ENCODE results near the gene FGD1. TPM values are rescaled to one million over a fixed set of nuclear protein-coding genes. Genes with fewer than 3 reads are reported as not detected.
A peak's percentile ranks its signal among the peaks of the same experiment; 100 is the strongest.

The FGD1 gene
- total RNA-seq, 2 donors from 2014 or later, result 2.3 to 2.9 TPM

DNA sequence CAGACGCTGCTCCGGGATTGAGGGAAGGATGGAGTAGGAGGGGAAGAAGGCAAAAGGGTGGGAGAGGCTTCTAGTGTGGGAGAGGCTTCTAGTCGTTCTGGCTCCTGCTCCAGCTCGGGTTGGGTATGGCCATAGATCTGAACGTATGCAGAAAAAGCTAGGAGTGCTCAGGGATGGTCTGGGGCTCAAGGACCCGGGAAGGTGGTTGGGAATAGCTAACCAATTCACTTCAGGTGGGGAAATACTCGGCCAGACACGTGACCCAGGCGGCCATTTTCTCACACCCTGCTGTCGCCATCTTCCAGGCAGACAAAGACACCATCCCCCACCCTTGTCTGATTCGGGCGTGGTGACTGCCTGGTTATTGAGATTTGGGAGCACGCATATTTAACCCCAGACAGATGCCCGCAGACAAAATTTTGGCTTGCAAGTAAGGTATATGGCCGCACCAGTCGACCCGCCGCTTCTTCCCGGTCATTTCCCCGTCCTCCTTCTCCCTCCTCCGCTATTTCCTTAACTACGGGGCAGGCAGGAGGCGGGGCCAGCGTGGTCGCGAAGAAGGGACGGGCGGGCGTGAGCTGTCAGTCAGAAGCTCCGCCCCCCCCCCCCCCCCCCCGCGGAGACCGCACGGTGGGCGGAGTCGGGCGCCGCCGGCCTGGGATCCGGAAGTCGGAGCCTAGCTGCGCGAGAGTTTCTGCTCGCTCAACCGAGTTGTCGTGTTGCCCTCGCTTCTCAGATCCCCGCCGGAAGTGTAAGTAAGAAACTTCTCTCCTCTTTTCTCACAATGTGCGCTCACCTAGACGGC is 33.7 kb upstream of the FGD1 start, which contains the start of gene GNL3L:
Gene GNL3L, plus strand, starts transcription at position 668 of the 805 bp plus-strand sequence. CDS start 2,348 bp downstream, outside the sequence.
- Histone ChIP-seq H3K27me3 (no peaks in the 10 kb centered on the region), H3K27ac (peak within 1 kb of the TSS; percentile 68 to 91 (median 82)), H3K4me3 (peak within 1 kb of the TSS; percentile 31 to 60), H3K9me3 (no peaks in the 10 kb centered on the region), H3K36me3 (replicated peaks in 1 of 2; ENCODE audit: insufficient read depth in 1 of 2, low read depth in 2 of 2) (no peaks in the 10 kb centered on the region), H3K4me1 (peaks cover 17% of the 10 kb centered on the region)
- intact Hi-C loops (cut with DNase I), result no loop called here
- ATAC-seq (peak; percentile 94), DNase-seq (peak; percentile 87 to 91 (median 90))
- TF ChIP-seq POLR2A (IDR thresholded peaks at IDR 0.05), result peak in 2 of 3 donors; percentile 67 to 68
- TF ChIP-seq, protein P1, sequence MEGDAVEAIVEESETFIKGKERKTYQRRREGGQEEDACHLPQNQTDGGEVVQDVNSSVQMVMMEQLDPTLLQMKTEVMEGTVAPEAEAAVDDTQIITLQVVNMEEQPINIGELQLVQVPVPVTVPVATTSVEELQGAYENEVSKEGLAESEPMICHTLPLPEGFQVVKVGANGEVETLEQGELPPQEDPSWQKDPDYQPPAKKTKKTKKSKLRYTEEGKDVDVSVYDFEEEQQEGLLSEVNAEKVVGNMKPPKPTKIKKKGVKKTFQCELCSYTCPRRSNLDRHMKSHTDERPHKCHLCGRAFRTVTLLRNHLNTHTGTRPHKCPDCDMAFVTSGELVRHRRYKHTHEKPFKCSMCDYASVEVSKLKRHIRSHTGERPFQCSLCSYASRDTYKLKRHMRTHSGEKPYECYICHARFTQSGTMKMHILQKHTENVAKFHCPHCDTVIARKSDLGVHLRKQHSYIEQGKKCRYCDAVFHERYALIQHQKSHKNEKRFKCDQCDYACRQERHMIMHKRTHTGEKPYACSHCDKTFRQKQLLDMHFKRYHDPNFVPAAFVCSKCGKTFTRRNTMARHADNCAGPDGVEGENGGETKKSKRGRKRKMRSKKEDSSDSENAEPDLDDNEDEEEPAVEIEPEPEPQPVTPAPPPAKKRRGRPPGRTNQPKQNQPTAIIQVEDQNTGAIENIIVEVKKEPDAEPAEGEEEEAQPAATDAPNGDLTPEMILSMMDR (IDR thresholded peaks at IDR 0.05), result no peak
- 1 to 8% methylated on average over 5 to 36 of the region's 51 CpGs for WGBS, 2 donors

DNA sequence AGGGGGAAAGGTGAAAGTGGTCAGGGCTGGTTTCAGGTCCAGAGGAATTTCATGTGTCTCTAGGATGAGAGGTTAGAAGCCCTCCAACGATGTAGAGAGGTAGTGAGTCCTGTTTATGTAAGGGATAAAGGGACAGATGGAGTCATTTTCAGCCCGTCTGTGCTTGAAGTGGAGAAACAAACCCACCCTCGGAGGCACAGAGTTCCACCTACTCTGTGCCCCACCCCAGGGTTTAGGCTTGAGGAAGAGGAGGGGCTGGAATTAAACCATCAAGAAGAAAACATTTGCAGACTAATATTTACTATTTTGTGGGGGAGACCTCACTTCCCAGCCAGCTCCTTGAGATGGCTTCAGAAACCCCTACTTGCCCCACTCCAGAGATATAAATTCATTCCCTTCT is 33.1 kb upstream of the FGD1 start:
- Histone ChIP-seq H3K27ac (peak overlapping the region in 2 of 4 donors; percentile 86 to 91), H3K36me3 (replicated peaks in 1 of 2; ENCODE audit: insufficient read depth in 1 of 2, low read depth in 2 of 2) (no peaks in the 10 kb centered on the region), H3K4me3 (no peak overlapping the region), H3K9me3 (no peaks in the 10 kb centered on the region), H3K4me1 (peaks cover 17% of the 10 kb centered on the region), H3K27me3 (no peaks in the 10 kb centered on the region)
- ATAC-seq (no peak), DNase-seq (no peak)
- TF ChIP-seq, protein P1 (IDR thresholded peaks at IDR 0.05), result no peak
- no peak for TF ChIP-seq POLR2A (IDR thresholded peaks at IDR 0.05)
- 56 to 59% methylated on average over 3 of the region's 3 CpGs for WGBS, 2 donors
- intact Hi-C loops (cut with DNase I), result no loop called here

DNA sequence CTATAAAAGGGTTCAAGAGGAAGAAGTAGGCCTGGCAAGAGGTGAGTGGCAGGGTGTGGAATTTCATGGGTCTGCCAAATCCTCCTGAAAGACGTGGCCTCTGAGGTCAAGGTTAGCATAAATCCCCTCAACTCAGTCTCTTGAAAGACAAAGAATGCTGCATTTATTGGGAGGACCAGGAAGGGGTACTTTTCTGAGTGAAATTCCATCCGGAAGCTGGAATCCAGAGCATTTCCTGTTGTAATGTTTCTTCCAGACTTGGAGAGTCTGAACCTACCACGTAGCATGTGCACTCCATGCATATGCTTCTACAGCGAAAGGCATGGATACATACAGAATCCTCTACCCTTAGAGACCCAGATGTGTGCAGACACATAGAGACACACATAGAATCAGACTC is 13.4 kb upstream of the FGD1 start:
- no peak overlapping the region for H3K4me3 ChIP-seq
- 60 to 62% methylated on average over 3 to 4 of the region's 4 CpGs for WGBS, 2 donors
- H3K4me1 ChIP-seq, result no peaks in the 10 kb centered on the region
- no peaks in the 10 kb centered on the region for H3K9me3 ChIP-seq
- no peaks in the 10 kb centered on the region for H3K36me3 ChIP-seq (replicated peaks in 1 of 2; ENCODE audit: insufficient read depth in 1 of 2, low read depth in 2 of 2)
- no peaks in the 10 kb centered on the region for H3K27me3 ChIP-seq
- H3K27ac ChIP-seq, result no peak overlapping the region
- TF ChIP-seq, protein P1 (IDR thresholded peaks at IDR 0.05), result no peak
- TF ChIP-seq POLR2A (IDR thresholded peaks at IDR 0.05), result no peak
- intact Hi-C loops (cut with DNase I), result no loop called here
- ATAC-seq (no peak), DNase-seq (no peak)

DNA sequence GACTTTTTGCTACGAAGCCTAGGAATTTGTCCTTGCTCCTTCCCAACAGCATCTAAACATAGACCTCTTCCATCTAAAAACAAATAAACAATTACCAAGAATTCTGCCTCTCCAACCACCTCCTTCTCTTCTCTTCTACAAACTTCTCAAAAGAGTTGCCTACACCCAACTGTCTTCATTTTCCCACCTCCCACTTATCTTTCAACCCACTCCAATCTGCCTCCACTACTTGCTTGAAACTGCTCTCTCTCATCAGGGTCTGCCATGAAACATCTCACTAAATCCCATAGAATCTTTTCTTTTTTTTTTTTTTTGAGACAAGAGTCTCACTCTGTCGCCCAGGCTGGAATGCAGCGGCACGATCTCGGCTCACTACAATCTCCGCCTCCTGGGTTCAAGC is 902 bp upstream of the FGD1 start:
- DNase-seq (no peak), ATAC-seq (no peak)
- Histone ChIP-seq H3K27ac (no peak overlapping the region), H3K36me3 (replicated peaks in 1 of 2; ENCODE audit: insufficient read depth in 1 of 2, low read depth in 2 of 2) (no peaks in the 10 kb centered on the region), H3K27me3 (no peaks in the 10 kb centered on the region), H3K4me3 (no peak overlapping the region), H3K4me1 (peaks cover 5% of the 10 kb centered on the region), H3K9me3 (no peaks in the 10 kb centered on the region)
- whole genome bisulfite sequencing, 2 donors, result 79 to 89% methylated on average over 5 to 6 of the region's 6 CpGs
- intact Hi-C loops (cut with DNase I), result no loop called here
- TF ChIP-seq, protein P1 (IDR thresholded peaks at IDR 0.05), result no peak
- TF ChIP-seq POLR2A (IDR thresholded peaks at IDR 0.05), result no peak

DNA sequence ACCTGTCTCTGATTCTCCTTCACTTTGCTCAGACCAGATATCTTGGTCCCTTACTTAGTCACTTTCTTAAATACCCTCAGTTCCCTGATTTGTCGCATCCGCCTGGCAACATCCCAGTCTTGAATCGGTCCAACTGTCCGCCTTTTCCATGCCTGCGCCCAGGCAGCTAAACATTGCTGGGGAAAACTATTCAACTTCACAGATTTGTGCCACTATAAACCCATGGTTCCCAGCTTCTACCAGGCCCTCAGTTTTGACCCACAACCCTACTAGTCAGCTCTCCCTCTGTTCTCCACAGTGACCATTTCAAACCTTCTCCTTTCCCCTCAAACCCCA is 451 bp upstream of the FGD1 start:
- H3K4me3 ChIP-seq, result no peak overlapping the region
- no peaks in the 10 kb centered on the region for H3K36me3 ChIP-seq (replicated peaks in 1 of 2; ENCODE audit: insufficient read depth in 1 of 2, low read depth in 2 of 2)
- peak overlapping the region in 3 of 4 donors; percentile 8 to 55 (median 40) for H3K27ac ChIP-seq
- ATAC-seq (no peak), DNase-seq (no peak)
- intact Hi-C loops (cut with DNase I), result no loop called here
- H3K27me3 ChIP-seq, result no peaks in the 10 kb centered on the region
- H3K9me3 ChIP-seq, result no peaks in the 10 kb centered on the region
- WGBS, 2 donors, result 40 to 46% methylated on average over 5 of the region's 5 CpGs
- no peak for TF ChIP-seq POLR2A (IDR thresholded peaks at IDR 0.05)
- TF ChIP-seq, protein P1 (IDR thresholded peaks at IDR 0.05), result no peak
- peaks cover 5% of the 10 kb centered on the region for H3K4me1 ChIP-seq
